Measurements from ENCODE around the gene C19orf73.

C19orf73 gene

DNA sequence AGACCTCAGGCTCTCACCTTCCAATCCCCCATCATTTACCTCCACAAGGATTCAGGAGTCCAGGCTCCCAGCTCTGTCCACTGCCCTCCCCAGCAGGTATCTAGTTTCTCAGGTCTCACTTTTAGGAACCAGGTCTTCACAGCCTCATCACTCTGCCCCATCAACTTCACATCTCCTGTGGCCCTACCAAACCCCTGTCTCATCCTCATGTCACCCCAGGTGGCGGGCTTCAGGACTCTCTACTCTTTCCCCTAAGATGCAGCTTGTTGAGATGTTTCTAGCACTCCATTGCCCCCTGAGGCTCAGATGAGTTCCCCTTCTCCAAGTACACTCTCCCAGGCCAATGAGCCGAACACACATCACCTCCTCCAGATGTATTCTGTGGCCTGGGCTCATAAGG is 1.9 kb upstream of the C19orf73 start:
- DNase-seq = no peak

DNA sequence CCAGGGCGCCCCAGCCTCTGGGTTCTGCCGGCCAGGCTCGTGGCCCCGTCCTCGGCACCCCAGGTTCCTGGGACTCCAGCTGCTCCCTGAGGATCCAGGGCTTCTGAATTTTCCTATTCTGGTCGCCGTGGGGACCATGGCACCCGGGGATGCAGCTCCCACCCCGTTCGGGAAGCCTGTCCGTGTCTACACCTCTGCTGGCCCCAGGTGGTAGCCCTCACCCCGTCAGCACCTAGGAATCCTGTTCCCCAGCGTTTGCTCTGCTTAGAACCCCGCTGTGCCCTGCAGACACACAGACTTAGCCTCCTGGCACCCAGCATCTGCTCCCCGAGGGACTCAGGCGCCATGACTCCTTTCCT is 1.4 kb upstream of the C19orf73 start:
- no peak for DNase-seq

DNA sequence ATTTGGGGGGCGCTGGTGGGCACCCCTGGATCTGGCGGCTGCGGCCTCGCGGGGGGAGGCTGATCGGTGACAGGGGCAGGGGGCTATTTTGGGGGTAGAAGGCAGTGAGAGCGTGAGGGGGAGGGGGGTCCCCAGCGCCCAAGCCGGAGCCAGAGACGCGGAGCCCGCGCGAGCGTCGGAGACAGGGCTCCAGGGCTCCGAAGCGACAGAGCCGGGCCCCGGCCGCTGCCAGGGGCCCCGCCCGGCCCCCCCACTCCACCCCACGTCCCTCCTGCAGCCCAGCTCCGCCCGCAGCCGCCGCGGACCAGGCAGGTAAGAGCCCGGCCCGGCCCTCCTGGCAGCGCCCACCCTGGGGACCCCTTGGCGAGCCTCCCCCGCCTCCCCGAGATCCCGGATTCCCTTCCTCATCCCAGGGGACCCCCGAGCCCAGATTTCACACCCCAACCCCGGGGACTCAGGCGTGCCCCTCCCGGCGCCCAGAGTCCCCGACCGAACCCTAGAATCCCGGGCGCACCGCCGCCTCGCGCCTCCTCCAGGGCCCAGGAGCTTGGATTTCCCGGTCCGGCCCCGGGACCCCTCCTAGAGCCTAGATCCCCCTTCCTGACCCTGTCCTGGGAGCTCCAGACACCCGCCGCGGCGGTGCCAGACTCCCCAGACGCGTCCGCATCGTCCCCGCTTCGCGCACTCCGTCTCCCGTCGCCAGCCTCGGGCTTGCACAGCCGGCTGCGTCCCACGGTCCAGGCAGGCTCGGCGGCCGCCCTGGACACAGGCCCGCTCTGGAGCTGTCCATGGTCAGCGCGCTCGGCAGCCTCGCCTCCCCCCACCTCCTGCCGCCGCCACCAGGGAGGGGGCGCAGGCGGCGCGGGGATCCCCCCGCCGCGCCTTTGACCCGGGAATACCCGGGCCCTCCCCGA is 725 bp upstream of the C19orf73 start, which contains the start of gene PPFIA3:
PPFIA3 (plus strand) TSS at position 134 of the 914 bp plus-strand sequence. CDS start 8,330 bp downstream, outside the sequence.
- peak; percentile 72 for DNase-seq

DNA sequence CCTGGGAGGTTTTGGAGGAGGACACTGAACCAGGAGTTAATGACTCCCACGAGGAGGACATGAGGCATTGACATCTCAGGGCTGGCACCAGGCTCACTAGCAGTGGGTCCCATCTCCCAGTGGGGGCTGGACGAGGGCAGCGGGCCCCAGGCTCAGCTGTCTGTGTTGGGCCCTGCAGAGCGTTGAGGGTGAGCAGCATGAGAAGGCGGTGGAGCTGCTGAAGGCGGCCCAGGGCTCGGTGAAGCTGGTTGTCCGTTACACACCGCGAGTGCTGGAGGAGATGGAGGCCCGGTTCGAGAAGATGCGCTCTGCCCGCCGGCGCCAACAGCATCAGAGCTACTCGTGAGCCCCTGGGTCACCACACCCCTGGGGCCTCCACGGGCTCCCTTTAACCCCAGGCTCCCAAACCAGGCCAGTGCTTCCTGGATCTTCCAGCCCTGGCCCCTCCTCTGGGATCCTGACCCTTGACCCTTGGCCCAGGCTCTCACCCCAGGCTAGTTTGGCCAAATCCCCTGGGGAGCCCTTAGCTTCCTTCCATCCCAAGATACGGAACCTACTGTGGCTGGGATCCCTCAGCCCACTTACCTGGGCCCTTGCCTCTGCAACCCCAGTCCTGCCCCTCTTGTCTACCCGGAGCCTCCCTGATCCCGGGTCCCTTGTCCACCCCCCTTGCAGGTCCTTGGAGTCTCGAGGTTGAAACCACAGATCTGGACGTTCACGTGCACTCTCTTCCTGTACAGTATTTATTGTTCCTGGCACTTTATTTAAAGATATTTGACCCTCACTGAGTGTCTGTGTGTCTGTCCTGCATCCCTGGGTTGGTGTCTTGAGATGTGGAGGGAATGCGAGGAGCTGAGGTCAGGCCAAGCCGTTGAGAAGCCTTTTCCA is 1.0 kb downstream of the C19orf73 start:
- no peak for DNase-seq

DNA sequence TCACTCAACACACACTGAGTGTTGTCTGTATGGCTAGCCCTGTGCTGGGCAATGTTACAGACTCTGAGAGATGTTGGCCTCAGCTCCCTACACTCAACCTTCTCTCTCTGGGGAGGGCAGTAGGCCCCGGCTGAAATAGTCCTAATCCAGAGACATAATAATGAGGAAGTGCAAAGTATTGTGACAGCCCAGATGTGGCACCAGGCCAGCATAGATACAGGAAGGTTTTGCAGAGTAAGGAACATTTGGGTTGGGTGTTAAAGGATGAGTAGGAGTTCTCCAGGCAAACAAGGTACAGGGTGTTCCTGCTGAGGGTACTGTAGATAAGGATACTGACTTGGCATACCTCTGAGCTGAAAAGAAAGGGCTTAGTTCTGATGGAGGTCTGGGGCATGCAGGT is 2.4 kb downstream of the C19orf73 start:
- DNase-seq = no peak

DNA sequence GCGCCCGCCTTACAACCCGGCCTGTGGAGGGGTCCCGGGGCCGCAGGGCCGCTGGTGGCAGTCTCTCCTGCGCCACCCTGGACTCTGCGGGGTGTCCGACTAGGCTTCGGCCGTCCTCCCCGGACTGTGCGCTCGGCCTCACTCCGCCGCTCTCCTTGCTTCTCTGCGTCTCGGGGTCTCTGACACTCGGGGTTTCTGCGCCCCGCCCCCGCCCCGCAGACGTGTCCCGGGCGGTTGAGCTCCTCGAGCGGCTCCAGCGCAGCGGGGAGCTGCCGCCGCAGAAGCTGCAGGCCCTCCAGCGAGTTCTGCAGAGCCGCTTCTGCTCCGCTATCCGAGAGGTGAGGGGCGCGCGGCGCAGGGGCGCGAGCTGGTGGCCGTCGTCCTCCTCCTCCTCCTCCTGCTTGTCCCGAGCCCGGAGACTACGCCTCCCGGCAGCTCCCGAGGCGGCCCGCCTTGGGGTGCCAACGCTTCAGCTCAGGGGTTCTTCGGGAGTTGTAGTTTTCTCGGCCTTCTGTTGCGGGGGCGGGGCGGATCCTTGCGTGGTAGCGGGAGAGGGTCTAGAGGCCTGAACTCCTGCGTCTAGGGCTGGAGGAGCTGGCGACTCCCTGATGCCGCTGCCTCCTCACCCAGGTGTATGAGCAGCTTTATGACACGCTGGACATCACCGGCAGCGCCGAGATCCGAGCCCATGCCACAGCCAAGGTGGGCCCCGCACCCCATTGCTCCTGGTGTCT is 4.1 kb downstream of the C19orf73 start:
- DNase-seq = peak; percentile 80

DNA sequence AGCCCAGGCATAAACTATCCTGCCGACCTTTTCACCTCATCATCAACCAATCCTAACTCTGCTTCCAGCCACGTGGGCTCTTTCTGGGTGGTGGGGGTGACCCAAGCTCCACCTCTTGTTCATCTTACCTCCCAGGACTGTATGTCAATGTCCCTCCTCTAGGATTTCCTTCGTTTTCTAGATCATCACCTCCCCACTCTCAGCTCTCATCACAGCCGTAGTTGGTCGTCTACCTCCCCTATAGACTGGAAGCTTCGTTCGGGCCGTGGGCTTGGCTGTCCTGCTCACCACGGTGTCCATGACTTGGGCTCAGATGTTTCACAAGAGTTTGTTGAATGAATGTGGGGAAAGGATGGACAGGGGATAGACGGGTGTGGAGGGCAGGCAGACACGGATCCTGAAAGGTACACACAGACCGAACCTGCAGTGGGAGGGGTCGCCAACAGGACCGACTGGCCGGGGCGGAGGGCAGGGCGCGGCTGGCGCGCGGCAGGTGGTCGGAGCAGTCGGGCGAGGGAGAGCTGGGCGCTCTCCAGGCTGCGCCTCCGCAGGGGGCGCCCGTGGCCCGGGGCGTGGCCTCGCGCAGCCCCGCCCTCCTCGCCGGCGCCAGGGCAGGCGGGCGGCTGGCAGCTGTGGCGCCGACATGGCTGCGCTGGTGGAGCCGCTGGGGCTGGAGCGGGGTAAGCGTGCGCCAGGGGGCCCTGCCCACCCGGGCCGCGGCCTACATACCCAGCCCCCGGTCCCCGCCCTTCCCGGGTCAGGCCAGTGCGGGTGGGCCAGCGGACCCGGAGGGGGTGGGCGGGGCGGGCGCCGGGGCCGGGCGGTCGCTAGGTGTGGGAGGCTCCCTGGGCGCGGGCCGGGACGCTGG is 4.9 kb downstream of the C19orf73 start, which contains the start of gene LIN7B:
LIN7B (plus strand) TSS at position 609 of the 868 bp plus-strand sequence; CDS start at position 644, 35 bp downstream.
- DNase-seq = peak; percentile 91

DNA sequence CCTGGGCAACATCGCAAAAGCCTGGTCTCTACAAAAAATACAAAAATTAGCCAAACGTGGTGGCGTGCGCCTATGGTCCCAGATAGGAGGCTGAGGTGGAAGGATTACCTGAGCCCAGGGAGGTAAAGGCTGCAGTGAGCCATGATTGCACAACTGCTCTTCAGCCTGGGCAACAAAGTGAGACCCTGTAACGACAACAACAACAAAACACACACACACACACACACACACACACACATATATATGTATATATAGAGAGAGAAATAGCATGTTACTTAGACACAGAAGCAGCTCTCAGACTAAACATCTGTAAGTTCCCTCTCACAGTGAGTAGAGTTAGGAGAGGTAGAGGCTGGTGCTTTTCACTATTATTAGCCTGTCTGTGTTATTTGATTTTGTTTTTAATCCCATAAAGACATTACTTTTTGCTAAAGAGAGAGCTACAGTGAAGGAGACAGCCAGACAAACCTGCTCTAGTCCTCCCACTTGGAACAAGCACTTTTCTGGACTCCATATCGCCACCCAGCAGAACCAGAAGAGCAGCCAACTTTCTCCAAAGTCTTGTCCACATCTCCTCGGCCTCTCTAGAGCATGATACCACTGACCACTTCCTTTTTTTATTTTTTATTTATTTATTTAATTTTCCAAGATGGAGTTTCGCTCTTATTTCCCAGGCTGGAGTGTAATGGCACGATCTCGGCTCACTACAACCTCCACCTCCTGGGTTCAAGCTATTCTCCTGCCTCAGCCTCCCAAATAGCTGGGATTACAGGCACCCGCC is 7.5 kb downstream of the C19orf73 start:
- no peak for DNase-seq

DNA sequence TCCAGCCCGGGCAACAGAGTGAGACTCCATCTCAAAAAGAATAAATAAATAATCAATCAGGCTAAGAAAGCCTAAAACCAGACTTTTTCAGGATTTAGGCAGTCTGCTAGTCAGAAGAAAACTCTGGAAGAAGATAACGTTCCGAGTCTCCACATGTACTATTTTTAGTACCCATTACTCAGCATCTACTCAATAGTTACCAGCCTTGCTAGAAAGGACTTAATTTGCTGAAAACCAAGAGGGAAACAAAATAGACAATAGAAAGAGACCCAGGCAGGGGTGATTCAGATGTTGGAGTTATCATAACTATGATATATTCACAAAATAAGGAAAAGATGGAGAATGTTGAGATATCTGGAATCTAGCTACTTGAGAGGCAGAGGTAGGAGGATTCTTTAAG is 8.4 kb downstream of the C19orf73 start:
- no peak for DNase-seq

DNA sequence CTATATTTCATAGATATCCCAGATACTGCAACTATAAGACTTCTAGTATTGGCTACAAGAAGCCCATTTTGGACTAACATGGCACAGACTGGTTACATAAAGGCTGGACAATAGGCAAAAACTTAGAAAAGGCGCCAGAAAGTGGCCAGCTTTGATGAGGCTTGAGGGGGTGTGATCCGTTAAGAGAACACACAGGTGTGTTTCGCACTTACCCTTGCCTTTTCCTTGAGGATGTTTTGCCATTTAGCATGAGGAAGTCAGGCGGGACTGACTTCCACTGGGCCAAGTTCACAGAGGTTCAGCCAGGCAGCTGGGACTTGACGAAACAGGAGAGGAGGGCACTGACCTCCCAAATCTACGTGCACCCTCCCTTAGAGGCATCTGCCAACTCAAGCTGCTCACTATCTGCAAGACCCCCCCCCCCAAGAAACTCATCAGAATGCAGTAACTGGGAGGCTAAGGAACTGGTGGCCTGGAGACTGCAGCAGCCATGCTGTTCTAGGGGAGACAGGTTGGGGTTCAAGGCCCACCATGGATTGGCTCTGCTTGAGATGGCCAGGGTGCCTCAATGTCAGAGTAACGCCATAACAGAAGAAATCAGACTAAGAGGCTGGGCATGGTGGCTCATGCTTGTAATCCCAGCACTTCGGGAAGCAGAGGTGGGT is 9.2 kb downstream of the C19orf73 start:
- DNase-seq = no peak

DNA sequence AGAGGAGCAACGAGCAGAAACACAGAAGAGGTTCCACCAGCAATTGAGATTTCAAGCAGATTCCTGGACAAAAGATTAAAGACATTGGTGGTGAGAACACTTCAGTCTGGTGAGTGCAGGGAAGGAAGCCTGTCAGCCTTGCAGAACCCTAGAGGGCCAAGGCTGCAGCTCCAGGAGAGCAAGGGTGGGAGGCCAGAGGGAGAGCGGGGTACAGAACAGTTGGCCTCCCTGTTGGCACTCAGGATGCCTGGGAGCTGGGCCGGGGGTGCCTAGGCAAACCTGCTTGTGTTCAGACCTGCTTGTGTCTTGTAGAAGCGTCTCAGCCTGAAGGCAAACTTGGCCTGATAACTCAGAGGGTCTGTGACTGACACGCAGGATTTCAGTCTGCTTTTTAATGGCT is 9.9 kb downstream of the C19orf73 start:
- no peak for DNase-seq

DNA sequence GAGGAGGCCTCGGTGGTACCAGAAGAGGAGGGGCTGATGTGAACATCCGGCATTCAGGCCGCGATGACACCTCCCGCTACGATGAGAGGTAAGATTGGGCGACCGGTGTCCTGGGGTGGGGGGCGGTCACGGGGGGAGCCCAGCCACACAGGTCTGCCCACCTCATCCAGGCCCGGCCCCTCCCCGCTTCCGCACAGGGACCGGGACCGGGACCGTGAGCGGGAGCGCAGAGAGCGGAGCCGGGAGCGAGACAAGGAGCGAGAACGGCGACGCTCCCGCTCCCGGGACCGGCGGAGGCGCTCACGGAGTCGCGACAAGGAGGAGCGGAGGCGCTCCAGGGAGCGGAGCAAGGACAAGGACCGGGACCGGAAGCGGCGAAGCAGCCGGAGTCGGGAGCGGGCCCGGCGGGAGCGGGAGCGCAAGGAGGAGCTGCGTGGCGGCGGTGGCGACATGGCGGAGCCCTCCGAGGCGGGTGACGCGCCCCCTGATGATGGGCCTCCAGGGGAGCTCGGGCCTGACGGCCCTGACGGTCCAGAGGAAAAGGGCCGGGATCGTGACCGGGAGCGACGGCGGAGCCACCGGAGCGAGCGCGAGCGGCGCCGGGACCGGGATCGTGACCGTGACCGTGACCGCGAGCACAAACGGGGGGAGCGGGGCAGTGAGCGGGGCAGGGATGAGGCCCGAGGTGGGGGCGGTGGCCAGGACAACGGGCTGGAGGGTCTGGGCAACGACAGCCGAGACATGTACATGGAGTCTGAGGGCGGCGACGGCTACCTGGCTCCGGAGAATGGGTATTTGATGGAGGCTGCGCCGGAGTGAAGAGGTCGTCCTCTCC is 11.1 kb downstream of the C19orf73 start:
- no peak for DNase-seq

DNA sequence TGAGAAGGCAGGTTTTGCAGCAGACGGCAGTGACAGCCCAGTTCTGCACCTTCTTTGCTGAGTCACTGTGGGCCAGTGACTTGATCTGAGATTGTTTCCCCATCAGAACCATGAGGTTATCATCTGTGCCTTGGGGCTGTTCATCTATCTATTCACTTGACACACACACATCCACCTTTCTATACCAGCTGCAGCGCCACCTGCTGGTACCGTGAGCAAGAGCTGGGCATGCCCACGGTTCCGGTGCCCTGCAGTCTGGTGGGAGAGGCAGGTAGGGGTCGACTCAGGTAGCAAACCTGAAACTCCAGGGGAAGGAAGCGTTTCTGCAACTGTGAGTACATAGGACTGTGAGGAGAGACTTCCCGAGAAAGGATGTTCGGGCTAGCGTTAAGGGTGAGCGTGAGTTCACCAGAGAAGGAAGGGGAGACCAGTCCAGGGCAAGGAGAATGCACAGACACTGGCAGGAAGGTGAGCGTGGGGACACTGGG is 12.3 kb downstream of the C19orf73 start:
- DNase-seq = peak; percentile 89

DNA sequence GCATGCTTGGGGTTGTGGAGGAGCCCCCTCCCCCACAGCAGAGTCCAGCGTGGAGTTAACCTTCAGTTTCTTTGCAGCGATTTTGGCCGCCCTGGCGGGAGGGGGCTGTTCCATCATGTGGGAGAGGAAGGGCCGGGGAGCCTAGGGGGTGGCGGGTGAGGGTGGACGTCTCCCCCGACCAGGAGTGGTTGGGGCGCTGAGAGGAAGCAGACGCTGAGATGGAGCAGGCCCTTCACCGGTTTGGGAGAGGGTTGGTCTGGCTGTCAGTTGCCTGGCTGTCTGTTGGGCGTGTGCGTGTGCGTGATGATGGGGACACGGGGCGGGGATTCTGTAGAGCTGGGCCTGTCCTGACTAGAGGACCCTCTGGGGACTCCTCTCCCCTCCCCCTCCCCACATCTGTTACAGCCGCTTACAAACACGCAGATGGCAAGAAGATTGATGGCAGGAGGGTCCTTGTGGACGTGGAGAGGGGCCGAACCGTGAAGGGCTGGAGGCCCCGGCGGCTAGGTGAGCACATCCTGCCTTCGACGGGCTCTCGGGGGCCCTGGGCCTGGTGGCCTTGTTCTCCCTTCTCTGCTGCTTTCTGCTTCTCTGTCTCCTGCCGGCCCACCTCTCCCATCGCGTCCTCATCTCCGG is 14.6 kb downstream of the C19orf73 start:
- DNase-seq = no peak

DNA sequence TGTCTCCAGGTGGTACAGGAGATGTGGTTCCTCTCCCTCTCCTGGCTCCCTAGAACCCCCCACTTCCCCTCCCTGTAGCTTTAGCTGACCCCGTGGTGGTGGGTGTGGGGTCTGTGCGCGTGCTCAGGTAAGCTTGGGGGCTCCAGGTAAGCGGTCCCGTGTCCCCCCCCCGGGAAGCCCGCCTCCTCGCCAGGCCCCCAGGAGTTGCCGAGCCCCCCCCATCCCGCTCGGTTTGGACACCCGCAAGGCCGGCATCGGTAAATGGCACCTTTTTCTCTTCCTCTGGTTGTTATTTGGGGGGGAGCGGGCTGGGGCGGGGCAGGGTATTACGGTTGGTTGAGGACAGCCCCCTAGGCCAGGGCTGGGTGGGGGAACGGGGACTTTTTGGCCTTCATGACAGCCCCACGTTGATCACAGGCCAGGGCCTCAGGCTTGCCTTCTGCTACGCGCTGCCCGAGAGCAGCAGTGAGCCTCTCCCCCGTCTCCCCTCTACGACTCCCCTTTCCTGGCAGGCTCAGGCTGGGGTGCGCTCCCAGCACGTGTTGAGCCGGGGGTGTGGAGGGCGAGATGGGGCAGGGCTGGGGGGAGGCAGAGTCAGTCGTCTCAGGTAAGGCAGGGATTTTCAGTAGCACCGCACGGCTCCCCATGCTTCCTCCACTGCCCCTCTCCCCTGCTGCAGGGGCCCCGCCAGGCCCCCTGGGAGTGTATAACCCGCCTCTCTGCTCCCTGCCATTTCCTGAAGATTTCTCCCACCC is 15.4 kb downstream of the C19orf73 start:
- DNase-seq = no peak

DNA sequence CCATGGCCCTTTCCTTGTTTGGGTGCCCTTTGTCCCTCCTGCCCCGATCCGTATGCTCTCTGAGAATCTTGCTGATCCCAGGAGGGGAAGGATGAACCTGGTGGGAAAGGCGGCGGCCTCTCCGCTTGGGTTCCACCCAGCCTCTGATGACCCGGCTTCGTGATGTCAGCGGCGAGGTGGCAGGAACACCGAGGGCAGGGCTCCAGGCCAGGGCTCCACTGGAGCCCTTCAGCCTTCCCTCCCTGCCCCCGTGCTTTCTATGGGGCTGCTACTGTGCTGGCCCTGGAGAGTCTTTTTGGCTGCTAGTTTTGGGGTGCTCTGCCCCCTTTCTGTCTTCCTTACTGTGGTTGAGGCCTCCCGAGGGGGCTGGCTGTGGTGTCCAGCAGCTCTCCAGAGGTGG is 16.6 kb downstream of the C19orf73 start:
- DNase-seq = no peak

DNA sequence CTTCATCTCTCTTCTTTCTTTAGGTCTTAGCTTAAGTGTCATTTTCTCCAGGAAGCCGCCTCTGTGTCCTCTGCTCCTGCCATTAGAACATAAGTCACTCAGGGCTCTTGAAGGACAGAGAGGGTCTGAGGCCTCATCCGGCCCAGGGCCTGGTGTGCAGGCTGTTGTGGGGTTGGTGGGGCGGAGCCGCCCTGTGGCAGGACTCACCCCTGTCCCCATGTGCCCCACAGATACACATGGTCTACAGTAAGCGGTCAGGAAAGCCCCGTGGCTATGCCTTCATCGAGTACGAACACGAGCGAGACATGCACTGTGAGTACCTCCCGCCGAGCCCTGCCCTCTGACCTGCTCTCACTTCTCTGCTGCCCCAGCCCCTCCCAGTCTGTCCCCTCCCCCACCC is 17.8 kb downstream of the C19orf73 start:
- DNase-seq = no peak

DNA sequence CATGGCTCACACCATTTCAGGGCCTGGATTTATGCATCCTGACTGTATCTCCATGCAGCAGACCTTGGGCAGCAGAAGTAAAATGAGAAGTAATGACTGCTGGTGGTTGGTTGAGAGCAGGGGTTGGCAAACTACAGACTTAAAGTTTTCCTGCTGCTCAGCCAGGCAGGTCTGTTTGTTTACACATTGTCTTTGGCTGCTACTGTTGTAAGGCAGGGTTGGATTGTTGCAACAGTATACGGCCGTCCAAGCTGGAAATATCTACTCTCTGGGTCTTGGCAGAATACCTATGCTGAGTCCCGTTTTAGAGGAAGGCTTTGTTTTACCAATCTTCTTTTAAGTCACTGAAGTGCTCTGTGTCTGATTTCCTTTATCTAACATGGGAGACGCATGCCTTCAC is 20.1 kb downstream of the C19orf73 start:
- DNase-seq = no peak

Data from activated effector memory CD4-positive, alpha-beta T cell treated with anti-CD3 and anti-CD28 coated beads, Interleukin-2, amount 50 U/mL, for 16 hours (primary cell).